Activated T-helper 1 cell treated with anti-CD3 and anti-CD28 coated beads, Interleukin-2, amount 50 U/mL, for 16 hours (primary cell): ENCODE results near the gene HSF2BP.
"Not testable (repeated sequence)": the region's sequence is repeated elsewhere in the genome, so short reads cannot be mapped to it uniquely, and the experiment has no call there.

Source experiments
- DNase-seq, 2 donors: peaks; one replicate each; pipeline ENCODE4 v3.0.0-alpha.2; 2020; ENCODE audit warnings: low read depth in 1 of 2, low spot score in 1 of 2

The HSF2BP gene

DNA sequence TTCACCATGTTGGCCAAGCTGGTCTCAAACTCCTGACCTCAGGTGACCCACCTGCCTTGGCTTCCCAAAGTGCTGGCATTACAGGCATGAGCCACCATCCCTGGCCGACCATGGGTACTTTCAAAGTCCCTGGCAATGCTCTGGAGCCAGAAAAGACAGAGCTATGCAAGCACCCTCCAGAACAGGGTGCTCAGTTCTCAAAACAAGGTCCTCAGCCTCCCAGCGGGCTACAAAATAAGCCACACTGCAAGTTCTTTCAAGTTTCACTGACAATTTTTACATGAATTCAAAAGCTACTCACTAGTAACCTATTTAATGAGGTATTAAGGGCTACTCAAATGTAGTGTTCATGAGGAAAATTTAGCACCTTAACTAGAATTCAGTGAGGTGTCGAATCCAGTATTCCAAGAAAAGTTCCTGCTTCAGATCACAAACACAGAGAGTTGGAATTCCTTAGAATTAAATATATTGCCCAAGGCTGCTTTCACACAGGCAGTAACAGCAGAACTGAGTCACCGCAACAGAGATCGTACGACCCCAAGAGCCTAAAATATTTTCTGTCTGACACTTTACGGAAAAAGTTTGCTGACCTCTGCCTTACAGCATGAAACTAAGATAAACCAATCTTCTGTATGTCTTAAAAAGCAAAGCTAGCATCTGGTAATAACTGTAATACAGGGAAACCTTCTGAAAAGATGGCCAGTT, 60.7 kb downstream of the HSF2BP start:
- DNase-seq = no peak

DNA sequence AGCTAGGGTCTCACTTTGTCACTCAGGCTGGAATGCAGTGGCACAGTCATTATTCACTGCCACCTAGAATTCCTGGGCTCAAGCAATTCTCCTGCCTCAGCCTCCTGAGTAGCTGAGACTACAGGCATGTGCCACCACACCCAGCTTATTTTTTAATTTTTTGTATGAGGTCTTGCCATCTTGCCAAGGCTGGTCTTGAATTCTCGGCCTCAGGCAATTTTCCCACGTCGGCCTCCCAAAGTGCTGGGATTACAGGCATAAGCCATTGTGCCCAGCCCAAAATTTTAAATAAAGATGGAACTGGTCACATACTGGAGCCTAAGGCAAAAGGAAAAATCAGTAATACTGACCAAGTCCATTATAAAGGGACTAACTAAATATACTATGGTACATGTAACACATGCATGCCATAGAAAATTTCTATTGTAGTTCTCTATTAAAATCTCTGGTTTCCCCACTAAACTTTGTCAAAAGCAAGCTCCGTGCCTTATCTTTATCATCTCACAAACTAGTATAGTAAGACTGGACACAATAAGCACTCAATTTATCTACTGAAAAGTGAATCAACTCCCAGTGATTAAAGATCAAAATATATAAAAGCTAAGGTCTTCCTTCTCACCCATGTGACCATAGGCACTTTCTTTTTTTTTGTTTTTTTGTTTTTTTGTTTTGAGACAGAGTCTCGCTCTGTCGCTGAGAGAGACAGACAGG, 61.6 kb downstream of the HSF2BP start:
- no peak for DNase-seq

DNA sequence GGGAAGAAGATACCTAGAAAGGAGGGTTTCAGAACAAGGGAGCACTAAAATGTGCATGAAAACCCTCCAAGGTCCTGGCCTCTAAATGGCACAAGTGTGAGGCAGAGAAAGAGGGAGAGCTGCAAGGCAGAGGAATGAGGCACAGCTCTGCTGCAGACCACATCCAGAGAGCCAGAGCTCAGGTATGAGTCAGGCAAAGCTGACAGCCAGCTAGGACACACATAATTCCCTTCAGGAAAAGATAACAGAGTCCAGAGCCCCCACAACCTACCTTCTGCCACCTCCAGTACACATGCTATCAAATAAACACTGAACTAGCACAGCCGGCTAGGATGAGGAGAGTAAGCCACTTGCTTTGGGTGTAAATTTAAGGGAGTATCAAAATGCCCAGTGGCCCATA, 62.2 kb downstream of the HSF2BP start:
- DNase-seq = no peak

DNA sequence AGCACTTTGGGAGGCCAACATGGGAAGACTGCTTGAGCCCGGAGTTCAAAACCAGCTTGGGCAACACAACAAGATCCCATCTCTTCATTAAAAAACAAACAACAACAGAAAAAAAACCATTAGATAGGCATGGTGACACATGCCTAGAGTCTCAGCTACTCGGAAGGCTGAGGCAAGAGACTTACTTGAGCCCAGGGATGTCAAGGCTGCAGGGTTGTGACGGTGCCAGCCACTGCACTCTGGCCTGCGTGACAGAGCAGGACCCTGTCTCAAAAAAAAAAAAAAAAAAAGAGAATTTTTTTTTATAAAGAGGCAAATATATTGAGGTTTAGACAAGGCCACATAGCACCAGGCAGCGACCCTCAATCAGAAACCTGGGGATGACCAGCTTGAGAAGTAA, 62.7 kb downstream of the HSF2BP start:
- DNase-seq = no peak

DNA sequence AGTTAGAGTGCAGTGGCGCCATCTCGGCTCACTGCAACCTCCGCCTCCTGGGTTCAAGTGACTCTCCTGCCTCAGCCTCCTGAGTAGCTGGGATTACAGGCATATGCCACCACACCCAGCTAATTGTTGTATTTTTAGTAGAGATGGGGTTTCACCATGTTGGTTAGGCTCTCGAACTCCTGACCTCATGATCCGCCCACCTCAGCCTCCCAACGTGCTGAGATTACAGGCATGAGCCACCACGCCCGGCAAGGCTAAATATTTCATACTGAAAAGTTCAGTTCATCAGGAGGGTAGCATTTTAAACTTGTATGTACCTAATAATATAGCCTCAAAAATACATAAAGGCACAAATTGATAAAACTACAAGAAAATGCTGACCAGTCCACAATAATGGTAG, 63.5 kb downstream of the HSF2BP start:
- not testable (repeated sequence) for DNase-seq

DNA sequence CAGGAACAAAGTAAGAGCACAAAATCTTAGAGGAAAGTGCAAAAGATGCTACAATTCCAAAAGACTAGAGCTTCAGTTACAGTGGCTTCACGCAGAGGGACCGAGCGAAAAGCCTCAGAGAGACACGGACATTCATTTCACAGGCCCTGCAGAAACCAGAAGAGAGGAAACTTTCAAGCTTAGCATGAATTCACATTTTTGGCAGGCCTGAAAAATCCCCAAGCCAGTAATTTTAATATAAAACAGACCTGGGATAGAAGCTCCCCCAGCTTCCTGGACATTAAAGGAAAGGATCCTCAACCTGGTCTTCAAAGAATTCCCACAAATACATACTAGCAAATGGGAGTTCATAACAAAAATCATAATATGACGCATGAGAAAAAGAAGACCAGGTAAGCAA, 66.2 kb downstream of the HSF2BP start:
- DNase-seq = no peak

DNA sequence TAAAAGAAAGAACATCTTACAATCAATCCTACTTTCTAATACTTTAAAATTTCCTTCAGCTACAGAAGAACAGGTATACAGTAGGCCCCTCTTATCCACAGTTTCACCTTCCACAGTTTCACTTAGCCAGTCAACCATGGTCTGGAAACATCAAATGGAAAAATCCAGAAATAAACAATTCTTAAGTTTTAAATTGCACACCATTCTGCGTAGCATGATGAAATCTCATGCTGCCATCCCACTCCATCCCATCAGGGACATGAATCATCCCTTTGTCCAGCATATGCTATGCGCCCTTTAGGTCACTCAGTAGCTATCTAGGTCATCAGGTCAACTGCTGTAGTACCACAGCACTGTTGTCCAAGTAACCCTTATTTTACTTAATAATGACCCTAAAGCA, 67.7 kb downstream of the HSF2BP start:
- DNase-seq = no peak

DNA sequence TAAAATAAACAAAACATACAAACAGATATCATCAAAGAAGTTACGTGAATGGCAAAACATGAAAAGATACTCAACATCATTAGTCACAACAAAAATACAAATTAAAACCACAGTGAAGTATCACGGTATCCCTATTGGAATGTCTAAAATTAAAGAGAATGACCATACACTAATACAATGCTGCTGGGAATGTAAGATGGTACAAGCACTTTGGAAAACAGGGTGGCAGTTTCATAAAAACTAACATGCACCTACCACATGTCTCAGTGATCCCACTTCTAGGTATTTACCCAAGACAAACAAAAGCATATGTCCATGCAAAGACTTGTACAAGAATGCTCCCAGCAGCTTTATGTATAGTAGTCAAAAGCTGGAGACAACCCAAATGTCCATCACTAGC, 69.1 kb downstream of the HSF2BP start:
- no peak for DNase-seq

DNA sequence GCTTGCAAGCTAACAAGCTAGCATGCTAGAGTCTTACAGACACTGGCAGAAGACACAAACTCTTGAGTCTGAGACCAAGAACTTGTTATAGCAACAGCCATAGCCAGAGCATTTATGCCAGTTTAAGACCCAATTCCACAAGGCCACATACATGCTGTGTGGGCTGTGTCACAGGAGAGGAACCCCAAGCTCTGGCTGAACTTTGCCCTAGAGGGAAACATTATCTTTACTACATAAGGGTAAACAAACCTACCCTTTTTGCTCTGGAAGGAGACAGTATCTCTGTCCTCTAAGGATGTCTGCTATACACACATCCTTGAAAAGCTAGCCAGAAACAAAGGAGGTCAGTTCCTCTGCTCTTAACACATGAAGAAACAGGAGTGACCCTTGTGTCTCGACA, 70.3 kb downstream of the HSF2BP start:
- DNase-seq = no peak

DNA sequence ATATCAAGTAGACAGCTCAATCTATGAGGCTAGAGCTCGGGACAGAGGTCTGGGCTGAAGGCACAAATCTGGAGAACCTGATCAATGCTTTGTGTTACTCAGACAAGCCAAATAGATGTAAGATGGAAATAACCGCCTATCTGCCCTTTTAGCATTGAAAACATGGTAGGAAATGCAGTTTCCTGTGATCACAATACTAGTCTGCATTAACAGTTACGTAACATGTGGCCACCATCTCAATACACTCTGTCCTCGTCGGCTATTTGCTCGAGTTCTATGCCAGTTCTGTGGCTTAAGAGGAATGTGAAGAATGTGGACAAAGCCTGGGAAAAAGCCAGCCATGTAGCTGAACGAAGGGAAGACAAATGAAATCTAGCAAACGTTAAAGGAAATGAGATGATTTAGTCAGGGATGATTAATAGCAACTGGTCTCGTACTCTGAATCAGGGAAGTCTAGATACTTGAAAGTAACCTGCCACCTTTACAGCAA, 73.3 kb downstream of the HSF2BP start:
- no peak for DNase-seq

DNA sequence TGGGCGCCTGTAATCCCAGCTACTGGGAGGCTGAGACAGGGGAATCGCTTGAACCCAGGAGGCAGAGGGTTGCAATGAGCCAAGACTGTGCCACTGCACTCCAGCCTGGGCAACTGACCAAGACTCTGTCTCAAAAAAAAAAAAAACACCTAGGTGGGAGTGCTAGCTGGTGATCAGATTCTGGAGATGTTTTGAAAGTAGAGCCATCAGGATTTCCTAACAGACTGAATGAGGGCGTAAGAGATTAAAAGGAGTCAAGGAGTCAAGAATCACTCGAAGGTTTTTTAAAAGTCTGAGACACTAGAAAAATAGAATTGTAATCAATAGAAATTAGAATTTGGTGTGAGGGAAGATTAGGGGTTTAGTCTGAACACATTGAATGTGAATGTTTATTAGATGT, 73.8 kb downstream of the HSF2BP start:
- DNase-seq = no peak

DNA sequence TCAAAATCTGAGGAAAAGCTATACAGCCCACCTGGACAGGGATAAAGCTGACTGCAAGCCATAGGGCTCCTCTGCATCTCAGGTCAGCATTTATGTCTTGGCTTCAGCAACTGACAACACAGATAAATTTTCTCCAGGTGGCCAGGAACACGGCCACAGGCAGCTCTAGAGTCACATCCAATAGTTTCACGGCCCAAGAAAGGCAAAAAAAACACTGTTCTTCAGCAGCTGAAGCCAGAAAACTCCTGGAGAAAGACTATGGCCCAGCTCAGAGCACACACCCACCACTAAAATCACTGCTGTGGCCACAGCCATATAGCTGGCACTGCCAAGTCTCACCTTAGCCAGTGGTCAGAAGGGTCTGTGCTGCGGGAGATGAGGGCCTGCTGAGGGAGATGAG, 77.8 kb downstream of the HSF2BP start:
- no peak for DNase-seq

DNA sequence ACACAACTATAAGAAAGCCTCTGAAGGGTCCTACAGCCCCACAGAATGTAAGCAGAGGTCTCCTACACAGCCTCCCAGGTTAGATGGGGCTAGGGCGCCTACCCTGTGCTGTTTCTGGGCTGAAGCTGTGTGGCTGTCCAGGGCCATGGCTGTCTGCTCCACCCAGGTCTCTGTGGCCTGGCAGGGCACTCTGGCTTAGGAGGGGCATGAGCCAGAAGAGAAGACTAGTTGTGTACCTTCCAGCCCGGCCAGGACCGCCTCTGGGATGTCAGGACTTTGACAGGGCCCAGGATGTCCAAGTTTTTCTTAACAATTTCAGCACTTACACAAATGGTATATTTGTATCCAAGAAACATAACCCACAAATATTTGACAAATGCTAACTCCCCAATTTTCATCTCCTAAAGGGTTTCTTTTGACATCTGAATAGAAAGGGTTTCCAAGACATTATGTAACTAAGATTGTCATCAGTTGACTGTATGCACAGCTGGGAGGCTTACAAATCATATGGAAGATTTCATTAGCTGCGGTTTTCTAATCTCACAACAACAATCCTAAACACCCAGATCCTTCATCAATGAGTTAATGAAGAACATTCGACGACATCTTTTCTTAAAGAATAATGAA, 80.5 kb downstream of the HSF2BP start:
- no peak for DNase-seq

DNA sequence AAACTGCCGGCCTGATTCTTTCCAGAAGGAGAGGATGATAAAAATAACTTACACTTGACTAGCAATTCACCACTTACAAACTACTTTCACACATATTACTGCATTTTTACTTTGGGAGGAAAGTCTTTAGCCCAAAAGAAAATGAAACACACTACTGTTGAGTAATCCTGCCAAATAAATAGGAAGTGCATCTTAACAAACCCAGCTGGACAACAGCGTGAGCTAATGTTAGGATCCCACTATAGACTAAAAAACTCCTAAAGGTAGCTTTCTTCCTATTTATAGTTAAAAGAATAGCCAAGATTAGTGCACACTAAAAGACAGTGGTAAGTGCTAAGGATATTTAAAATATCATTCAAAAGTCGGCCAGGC, 83.8 kb downstream of the HSF2BP start:
- no peak for DNase-seq

DNA sequence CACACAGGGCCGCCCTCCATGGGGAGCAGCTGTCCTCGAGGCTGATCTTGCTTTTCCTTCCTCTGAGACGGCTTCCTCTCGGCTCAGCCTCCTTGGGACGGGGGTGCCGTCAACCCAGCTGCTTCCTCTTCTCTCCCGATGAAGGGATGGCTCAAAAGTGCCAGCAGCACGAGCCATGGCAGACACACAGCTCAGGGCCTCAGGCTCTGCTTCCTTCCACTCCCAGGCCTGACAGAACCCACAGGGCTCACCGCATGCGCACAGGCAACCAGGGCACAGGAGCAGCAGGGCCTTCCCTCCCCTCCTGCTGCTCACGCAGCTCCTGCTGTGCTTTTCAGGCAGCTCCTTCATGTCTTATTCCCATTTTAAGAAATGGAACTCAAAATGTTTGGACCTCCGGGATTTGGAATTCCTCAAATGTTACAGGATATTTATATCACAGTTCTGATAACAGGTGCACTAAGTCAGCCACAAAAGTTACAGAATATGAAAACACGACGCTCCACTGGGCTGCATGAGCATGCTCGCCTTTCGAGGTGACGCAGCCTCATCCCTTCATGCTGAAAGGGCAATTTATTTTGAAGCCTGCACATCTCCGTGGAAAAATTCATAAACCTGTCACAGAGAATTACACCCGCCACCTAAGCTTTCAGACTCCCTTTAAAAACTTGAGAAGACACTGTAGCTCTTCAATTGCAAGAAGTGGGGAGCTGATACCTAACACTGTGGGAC, 84.4 kb downstream of the HSF2BP start:
- no peak for DNase-seq

DNA sequence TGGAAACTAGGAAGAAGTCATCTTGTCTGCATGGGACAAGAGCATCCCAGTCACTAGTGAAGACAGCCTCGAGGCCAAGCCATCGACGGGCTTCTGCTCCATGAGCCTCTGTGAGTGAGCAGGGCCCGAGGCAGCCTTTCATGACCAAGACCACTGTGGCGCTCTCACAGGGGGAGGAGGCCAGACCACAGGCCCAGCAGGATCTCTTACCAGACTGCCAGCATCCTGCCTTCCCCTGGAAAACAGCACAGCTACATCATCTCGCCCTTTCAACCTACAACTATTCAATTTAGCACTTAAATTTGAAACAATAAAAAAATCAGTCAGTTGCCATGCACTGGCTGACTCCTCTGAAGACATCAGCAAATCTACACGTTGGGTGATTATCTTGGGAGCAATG, 85.4 kb downstream of the HSF2BP start:
- DNase-seq = no peak

DNA sequence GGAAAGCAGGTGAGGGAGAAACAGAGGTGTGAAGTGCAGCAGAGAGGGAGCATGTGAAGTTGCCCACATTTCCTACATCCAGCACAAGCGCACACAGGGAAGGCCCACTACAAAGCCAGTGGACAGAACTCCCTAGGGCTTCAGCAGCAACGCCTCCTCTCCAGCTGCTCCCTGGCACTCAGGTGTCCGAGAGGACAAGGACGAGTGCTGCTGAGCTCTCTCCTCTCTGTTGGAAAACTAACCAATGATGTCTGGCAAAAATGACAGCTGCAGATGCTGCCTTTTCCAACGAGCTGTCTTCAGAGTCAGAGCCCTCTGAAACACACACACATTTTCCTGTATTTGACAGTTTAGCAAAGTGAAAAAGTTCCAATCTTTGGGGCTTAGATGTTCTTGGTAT, 86.8 kb downstream of the HSF2BP start:
- DNase-seq = no peak

DNA sequence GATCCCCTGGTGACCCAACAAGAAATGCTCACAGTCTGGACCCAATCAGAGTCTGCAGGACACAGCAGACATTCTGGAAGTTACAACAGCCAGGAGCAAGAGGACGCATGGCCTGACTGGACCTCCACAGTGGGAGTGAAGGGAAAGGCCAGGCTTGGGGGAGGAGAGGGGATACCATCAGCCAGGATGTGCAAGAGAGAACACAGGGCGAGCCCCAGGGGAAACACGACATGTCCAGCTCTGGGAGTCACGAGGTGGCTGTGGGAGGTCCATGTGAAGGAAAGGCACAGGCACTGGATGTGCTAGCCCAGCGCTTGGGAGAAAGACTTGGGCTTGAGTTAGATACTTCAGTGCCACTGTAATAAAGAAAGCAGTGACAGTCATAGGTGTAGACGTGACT, 87.3 kb downstream of the HSF2BP start:
- DNase-seq = no peak

DNA sequence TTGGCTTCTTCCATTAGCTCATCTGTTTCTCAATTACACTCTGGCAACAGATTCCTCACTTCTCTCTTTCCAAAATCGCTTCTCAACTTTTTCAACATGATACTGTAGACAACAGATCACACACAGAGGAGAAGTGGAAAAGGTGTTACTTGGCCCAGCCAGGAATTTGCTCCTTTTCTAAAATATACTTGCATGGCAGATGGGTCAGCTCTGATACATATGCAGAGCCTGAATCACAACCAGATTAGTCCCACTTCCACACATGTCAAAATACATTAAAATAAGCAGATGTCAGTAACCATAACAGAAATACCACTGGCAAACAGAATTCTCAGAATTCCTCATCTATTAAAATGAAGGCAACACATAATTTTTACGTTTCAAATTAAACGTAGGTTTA, 89.1 kb downstream of the HSF2BP start:
- not testable (repeated sequence) for DNase-seq

DNA sequence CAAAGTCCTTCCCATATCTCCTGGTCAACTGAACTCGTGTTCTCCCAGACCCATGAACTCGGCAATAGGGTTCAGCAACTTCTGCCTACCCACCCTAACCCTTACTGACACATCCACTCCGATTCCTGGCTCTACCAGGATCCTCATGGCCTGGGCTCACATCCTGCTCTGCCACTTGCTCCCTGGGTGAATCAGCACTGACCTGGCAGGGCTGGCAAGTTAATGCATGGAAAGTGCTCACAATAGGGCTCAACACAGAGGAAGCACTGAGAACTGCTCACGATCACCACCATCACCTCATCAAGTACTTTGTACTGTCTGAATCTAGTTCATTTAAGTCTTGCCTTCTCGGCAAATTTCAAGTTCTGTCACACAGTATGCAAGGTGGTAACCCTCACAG, 96.8 kb downstream of the HSF2BP start:
- not testable (repeated sequence) for DNase-seq

DNA sequence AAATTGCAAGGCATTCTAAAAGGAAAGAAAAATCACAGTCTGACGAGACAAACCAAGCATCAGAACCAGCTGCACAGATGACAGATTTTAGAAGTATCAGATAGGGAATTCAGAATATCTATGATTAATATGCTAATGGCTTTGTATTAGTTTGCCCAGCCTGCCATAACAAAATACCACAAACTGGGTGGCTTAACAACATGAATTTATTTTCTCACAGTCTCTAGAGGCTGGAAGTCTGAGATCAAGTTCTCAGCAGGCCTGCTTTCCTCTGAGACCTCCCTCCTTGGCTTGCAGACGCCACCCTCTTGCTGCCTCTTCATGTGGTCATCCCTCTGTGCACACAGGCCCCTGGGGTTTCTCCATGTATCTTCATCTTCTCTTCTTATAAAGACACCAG, 118.7 kb downstream of the HSF2BP start:
- DNase-seq = not testable (repeated sequence)
